Natural killer cell (primary cell): ENCODE results near the gene C4orf50. TPM values are rescaled to one million over a fixed set of nuclear protein-coding genes. Genes with fewer than 3 reads are reported as not detected.

Experiments
- ATAC-seq, 3 donors: fragments of 150-1000 bp in 2 of 3; fragments of 200-7000 bp in 1 of 3; cut with Tn5 transposase; 1 replicate in 1 of 3; 2 replicates in 2 of 3; pipeline ENCODE4 v1.10.0; 2021; ENCODE audit warnings: mild to moderate bottlenecking in 2 of 3, moderate library complexity in 2 of 3
- DNase-seq, 2 donors: peaks; one replicate each; pipeline versions ENCODE4 v3.0.0 to v3.0.0-alpha.2; 2013 to 2021; ENCODE audit warnings: mixed read lengths in 1 of 2
- H3K27ac ChIP-seq: one replicate; pipeline ENCODE4 v1.5.1; 2013; ENCODE audit warnings: mild to moderate bottlenecking, low read length
- H3K27me3 ChIP-seq: one replicate; pipeline ENCODE4 v1.6.1; 2013; ENCODE audit warnings: low read length; ENCODE audit not compliant: control insufficient read depth, insufficient read depth
- H3K36me3 ChIP-seq: one replicate; pipeline ENCODE4 v1.6.1; 2013; ENCODE audit warnings: low read length; ENCODE audit not compliant: control insufficient read depth, insufficient read depth
- H3K4me1 ChIP-seq: one replicate; pipeline ENCODE4 v1.6.1; 2013; ENCODE audit warnings: low read length; ENCODE audit not compliant: control insufficient read depth, insufficient read depth
- H3K4me3 ChIP-seq: one replicate; pipeline ENCODE4 v1.5.1; 2013; ENCODE audit warnings: low read length
- H3K9me3 ChIP-seq: one replicate; pipeline ENCODE4 v1.6.1; 2013; ENCODE audit warnings: low read length; ENCODE audit not compliant: control insufficient read depth, insufficient read depth
- H3K27ac Mint-ChIP-seq, 2 donors: one replicate each; pipeline ENCODE4 v1.8.0; 2022; ENCODE audit warnings: mild to moderate bottlenecking in 2 of 2, mixed read lengths in 2 of 2, moderate library complexity in 1 of 2
- H3K27me3 Mint-ChIP-seq, 2 donors: one replicate each; pipeline ENCODE4 v1.8.0; 2022; ENCODE audit warnings: low read depth in 2 of 2, mixed read lengths in 2 of 2
- H3K36me3 Mint-ChIP-seq: one replicate; pipeline ENCODE4 v1.8.0; 2022; ENCODE audit warnings: mixed read lengths
- H3K4me1 Mint-ChIP-seq, 2 donors: one replicate each; pipeline ENCODE4 v1.8.0; 2022; ENCODE audit warnings: mixed read lengths in 2 of 2
- H3K4me3 Mint-ChIP-seq: one replicate; pipeline ENCODE4 v1.8.0; 2022; ENCODE audit warnings: mild to moderate bottlenecking, moderate library complexity, mixed read lengths
- H3K9me3 Mint-ChIP-seq, 2 donors: one replicate each; pipeline ENCODE4 v1.8.0; 2022; ENCODE audit warnings: mixed read lengths in 2 of 2
- WGBS: methylation state at CpG from one replicate; pipeline ENCODE4 v1.1.7; 2013; ENCODE audit warnings: missing lambda C conversion rate; ENCODE audit not compliant: insufficient coverage; 5-methylcytosine and 5-hydroxymethylcytosine counted together
- intact Hi-C: fragments of 100-400 bp; cut with micrococcal nuclease; formaldehyde crosslinking; loops from one replicate; pipeline ENCODE4 v1.14.2; 2022
- total RNA-seq, 4 donors: library from RNA; stranded (reverse); fragments of 120-200 nt in 1 of 4; gene quantifications; one replicate each; pipeline versions ENCODE4 v1.2.3 to v1.2.4, GENCODE V29; 2013 to 2022
- TF ChIP-seq, protein P1 (sequence below): fragments of 200-600 bp; IDR thresholded peaks from one replicate; pipeline ENCODE4 v1.8.0; 2022; ENCODE audit warnings: antibody characterized with exemption

Gene C4orf50
- total RNA-seq, 3 donors from 2014 or later (not counting 1 experiment from before 2014, with no cell fraction given): 0.63 to 2.7 (median 1.8) TPM

DNA sequence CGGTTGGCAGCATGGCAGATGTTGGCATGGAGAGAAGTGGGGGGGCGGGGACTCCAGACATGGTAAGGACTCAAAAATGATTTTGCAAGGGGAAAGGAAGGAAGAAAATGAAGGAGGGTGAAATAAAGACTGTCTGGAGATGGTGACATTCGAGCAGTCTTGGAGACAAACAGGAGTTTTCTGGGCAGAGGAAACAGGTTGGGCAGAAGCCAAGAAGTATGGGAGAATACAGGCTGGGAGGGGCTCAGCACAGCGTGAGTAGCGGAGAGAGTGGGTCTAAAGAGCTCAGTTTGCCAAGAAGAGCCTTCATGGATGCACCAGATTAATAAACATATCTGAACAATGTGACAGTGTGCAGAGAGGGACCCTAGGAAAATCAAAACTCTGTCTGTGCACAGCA is 112.0 kb downstream of the C4orf50 start:
- peaks cover 30 to 67% of the 10 kb centered on the region in 2 donors for H3K27me3 Mint-ChIP-seq
- no peak for DNase-seq
- no peaks in the 10 kb centered on the region for H3K9me3 ChIP-seq

DNA sequence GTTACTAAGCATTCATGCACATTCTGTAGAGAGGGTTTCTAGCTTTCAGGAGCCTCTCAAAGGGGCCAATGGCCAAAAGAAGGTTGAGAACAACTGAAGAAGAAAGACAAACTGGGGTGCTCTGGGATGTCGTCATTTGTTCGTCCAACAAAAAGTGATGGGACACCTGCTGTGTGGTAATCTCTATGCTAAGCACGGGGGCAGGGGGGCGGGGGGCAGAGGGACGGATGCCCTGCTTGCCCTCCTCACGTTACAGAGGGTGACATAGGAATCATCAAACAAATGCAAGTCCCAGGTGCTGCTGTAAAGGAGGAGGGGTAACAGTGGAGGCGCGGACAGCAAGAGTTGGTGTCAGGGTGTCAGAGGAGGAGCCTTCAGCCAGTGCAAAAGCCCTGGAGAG is 112.5 kb downstream of the C4orf50 start:
- WGBS: 13% methylated on average over 8 of the region's 8 CpGs

More for the DNA sequence above, 112.0 kb downstream of the C4orf50 start:
- intact Hi-C loops: no loop called here
- H3K4me1 Mint-ChIP-seq: no peaks in the 10 kb centered on the region
- no peaks in the 10 kb centered on the region for H3K36me3 Mint-ChIP-seq
- no peak overlapping the region for H3K27ac Mint-ChIP-seq
- H3K9me3 Mint-ChIP-seq: peaks cover 0 to 3% of the 10 kb centered on the region in 2 donors
- ATAC-seq: no peak
- H3K4me3 Mint-ChIP-seq: no peak overlapping the region
- no peak overlapping the region for H3K27ac ChIP-seq
- 27% methylated on average over 5 of the region's 5 CpGs for WGBS
- H3K4me1 ChIP-seq: no peaks in the 10 kb centered on the region
- no peaks in the 10 kb centered on the region for H3K27me3 ChIP-seq
- TF ChIP-seq, protein P1, sequence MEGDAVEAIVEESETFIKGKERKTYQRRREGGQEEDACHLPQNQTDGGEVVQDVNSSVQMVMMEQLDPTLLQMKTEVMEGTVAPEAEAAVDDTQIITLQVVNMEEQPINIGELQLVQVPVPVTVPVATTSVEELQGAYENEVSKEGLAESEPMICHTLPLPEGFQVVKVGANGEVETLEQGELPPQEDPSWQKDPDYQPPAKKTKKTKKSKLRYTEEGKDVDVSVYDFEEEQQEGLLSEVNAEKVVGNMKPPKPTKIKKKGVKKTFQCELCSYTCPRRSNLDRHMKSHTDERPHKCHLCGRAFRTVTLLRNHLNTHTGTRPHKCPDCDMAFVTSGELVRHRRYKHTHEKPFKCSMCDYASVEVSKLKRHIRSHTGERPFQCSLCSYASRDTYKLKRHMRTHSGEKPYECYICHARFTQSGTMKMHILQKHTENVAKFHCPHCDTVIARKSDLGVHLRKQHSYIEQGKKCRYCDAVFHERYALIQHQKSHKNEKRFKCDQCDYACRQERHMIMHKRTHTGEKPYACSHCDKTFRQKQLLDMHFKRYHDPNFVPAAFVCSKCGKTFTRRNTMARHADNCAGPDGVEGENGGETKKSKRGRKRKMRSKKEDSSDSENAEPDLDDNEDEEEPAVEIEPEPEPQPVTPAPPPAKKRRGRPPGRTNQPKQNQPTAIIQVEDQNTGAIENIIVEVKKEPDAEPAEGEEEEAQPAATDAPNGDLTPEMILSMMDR: no peak
- H3K36me3 ChIP-seq: no peaks in the 10 kb centered on the region
- H3K4me3 ChIP-seq: no peak overlapping the region

DNA sequence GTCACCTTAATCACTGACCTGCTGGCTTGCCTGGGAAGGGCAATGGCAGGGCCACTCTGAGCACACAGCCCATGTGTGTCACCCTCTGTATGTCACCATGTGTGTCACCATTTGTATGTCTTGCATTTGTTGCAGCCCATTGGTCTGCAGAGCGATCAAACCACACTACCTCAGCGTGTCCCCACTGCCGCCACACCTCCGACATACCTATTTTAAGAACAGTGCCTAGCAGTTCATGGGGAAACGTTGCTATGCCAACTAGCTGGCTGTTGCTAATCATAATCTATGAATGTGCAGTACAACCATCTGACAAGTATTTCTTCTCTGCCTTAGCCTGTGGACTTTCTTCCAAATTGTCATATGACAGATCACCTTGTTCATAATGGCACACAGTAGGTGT is 117.4 kb downstream of the C4orf50 start:
- TF ChIP-seq, protein P1: no peak
- ATAC-seq: no peak
- Mint-ChIP-seq H3K9me3 (peaks cover 0 to 2% of the 10 kb centered on the region in 2 donors), H3K27ac (no peak overlapping the region), H3K27me3 (peaks cover 27 to 59% of the 10 kb centered on the region in 2 donors), H3K4me1 (no peaks in the 10 kb centered on the region), H3K36me3 (no peaks in the 10 kb centered on the region), H3K4me3 (no peak overlapping the region)
- 75% methylated on average over 5 of the region's 5 CpGs for WGBS
- no peak for DNase-seq
- Histone ChIP-seq H3K4me3 (no peak overlapping the region), H3K9me3 (no peaks in the 10 kb centered on the region), H3K36me3 (no peaks in the 10 kb centered on the region), H3K4me1 (no peaks in the 10 kb centered on the region), H3K27ac (no peak overlapping the region), H3K27me3 (no peaks in the 10 kb centered on the region)
- intact Hi-C loops: no loop called here

More for the DNA sequence above, 112.5 kb downstream of the C4orf50 start:
- ATAC-seq: no peak
- H3K4me1 ChIP-seq: no peaks in the 10 kb centered on the region
- Mint-ChIP-seq H3K27ac (no peak overlapping the region), H3K9me3 (peaks cover 0 to 3% of the 10 kb centered on the region in 2 donors), H3K36me3 (no peaks in the 10 kb centered on the region), H3K27me3 (peaks cover 30 to 72% of the 10 kb centered on the region in 2 donors), H3K4me3 (no peak overlapping the region), H3K4me1 (no peaks in the 10 kb centered on the region)
- H3K27ac ChIP-seq: no peak overlapping the region
- no peaks in the 10 kb centered on the region for H3K9me3 ChIP-seq
- no peak for DNase-seq
- intact Hi-C loops: no loop called here
- TF ChIP-seq, protein P1: no peak
- H3K27me3 ChIP-seq: no peaks in the 10 kb centered on the region
- H3K4me3 ChIP-seq: no peak overlapping the region
- no peaks in the 10 kb centered on the region for H3K36me3 ChIP-seq

DNA sequence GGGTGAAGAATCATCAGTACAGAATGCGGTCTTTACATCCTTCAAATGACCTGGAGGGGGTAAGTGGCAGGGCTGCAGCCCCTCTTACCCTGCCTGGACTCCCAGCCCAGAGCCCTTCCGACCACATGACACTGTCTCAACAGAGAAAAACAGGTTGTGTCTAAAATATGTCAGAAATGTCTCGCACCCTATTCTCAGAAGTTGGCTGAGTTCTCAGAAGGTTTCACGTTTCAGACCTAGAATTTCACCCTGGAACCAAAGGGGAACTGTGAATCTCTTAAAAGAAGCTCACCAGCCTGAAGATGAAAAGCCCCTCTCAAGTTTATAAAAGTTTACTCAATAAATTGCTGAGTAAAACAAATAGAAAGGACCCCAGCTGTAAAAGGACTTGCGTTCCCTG is 118.3 kb downstream of the C4orf50 start:
- Histone ChIP-seq H3K27ac (no peak overlapping the region), H3K4me1 (no peaks in the 10 kb centered on the region), H3K36me3 (no peaks in the 10 kb centered on the region), H3K4me3 (no peak overlapping the region), H3K27me3 (no peaks in the 10 kb centered on the region), H3K9me3 (no peaks in the 10 kb centered on the region)
- Mint-ChIP-seq H3K4me1 (no peaks in the 10 kb centered on the region), H3K36me3 (no peaks in the 10 kb centered on the region), H3K9me3 (peaks cover 0 to 2% of the 10 kb centered on the region in 2 donors), H3K27ac (no peak overlapping the region), H3K27me3 (peaks cover 25 to 56% of the 10 kb centered on the region in 2 donors), H3K4me3 (no peak overlapping the region)
- TF ChIP-seq, protein P1: no peak
- ATAC-seq (no peak), DNase-seq (no peak)
- 79% methylated on average over 5 of the region's 5 CpGs for WGBS
- intact Hi-C loops: no loop called here
